Type B pancreatic cell (in vitro differentiated cells): ENCODE data around the gene TRAM2. TPM values are rescaled to one million over a fixed set of nuclear protein-coding genes. Genes with fewer than 3 reads are reported as not detected.

Source experiments
- DNase-seq: peaks from one replicate; pipeline ENCODE4 v3.0.0; 2021; ENCODE audit warnings: mixed read lengths; ENCODE audit not compliant: unreplicated experiment; ENCODE audit errors: extremely low spot score
- H3K27ac Mint-ChIP-seq: 2 replicates; pipeline ENCODE4 v1.8.0; 2021; ENCODE audit warnings: mild to moderate bottlenecking, mixed read lengths
- H3K27me3 Mint-ChIP-seq: 2 replicates; pipeline ENCODE4 v1.8.0; 2021; ENCODE audit warnings: mixed read lengths
- H3K36me3 Mint-ChIP-seq: 2 replicates; pipeline ENCODE4 v1.8.0; 2021; ENCODE audit warnings: mixed read lengths
- H3K4me1 Mint-ChIP-seq: one replicate; pipeline ENCODE4 v1.8.0; 2021; ENCODE audit warnings: mixed read lengths; ENCODE audit not compliant: unreplicated experiment
- H3K4me3 Mint-ChIP-seq: 2 replicates; pipeline ENCODE4 v1.8.0; 2021; ENCODE audit warnings: mild to moderate bottlenecking, mixed read lengths
- H3K9me3 Mint-ChIP-seq: 2 replicates; pipeline ENCODE4 v1.8.0; 2021; ENCODE audit warnings: mixed read lengths
- CTCF ChIP-seq: fragments of 200-600 bp; sonication (generic); conservative IDR thresholded peaks from 2 replicates; pipeline ENCODE4 v1.5.0; 2021; ENCODE audit warnings: antibody characterized with exemption, mild to moderate bottlenecking
- total RNA-seq: library from RNA; stranded (reverse); gene quantifications from 2 replicates; pipeline ENCODE4 v1.2.1, GENCODE V29; 2021; ENCODE audit warnings: low replicate concordance

The TRAM2 gene
- total RNA-seq, 1 donor from 2014 or later = 23.0 TPM

- H3K27ac Mint-ChIP-seq = peak overlapping the region; percentile 15
Measured at GRCh38 chr6:52522151-52522626, 54.7 kb downstream of the TRAM2 start.

GRCh38 chr6:52519618-52520017, 57.2 kb downstream of the TRAM2 start:
- Mint-ChIP-seq H3K36me3 (peaks cover 24% of the 10 kb centered on the region), H3K27ac (no peak overlapping the region), H3K9me3 (no peaks in the 10 kb centered on the region), H3K4me1 (peaks cover 39% of the 10 kb centered on the region), H3K4me3 (no peak overlapping the region), H3K27me3 (no peaks in the 10 kb centered on the region)
- no peak for DNase-seq
- no peak for TF ChIP-seq CTCF

More at GRCh38 chr6:52522151-52522626, 54.7 kb downstream of the TRAM2 start:
- peaks cover 11% of the 10 kb centered on the region for H3K36me3 Mint-ChIP-seq
- no peak for DNase-seq
- peaks cover 30% of the 10 kb centered on the region for H3K4me1 Mint-ChIP-seq
- no peaks in the 10 kb centered on the region for H3K27me3 Mint-ChIP-seq
- no peaks in the 10 kb centered on the region for H3K9me3 Mint-ChIP-seq
- TF ChIP-seq CTCF = no peak
- no peak overlapping the region for H3K4me3 Mint-ChIP-seq

DNA sequence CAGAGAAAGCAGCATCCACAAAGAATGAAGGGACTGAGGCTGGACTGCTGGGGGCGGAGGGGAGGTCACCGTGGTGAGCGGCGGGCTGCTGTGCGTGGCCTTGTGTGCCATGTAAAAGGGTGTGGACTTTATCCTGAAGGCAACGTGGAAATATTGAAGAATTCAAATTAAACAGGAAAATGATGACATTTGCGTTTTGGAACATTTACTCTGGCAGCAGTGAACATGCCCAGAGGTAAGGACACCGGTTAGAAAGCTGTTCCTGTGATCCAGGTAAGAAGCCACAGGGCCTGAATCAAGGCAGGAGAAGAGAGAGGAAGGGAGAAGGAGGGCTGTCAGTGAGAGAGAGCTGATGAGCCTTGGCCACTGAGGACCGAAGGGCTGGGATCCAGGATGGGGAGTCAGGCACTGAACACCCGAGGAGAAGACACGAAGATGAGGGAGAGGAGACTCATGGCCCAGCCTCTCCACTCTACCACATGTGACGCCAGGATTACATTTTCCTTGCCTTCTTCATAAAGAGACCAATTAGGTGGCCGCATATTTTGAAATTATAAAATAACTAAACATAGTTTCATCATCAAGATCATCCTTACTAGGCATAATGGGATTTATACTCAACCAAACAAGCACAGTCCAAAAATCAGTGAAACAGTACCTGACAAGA, 58.4 kb downstream of the TRAM2 start:
- Mint-ChIP-seq H3K4me1 (peaks cover 38% of the 10 kb centered on the region), H3K36me3 (peaks cover 31% of the 10 kb centered on the region), H3K9me3 (no peaks in the 10 kb centered on the region), H3K27me3 (no peaks in the 10 kb centered on the region), H3K27ac (peak overlapping the region; percentile 83), H3K4me3 (peak overlapping the region; percentile 65)
- no peak for TF ChIP-seq CTCF
- DNase-seq = no peak

DNA sequence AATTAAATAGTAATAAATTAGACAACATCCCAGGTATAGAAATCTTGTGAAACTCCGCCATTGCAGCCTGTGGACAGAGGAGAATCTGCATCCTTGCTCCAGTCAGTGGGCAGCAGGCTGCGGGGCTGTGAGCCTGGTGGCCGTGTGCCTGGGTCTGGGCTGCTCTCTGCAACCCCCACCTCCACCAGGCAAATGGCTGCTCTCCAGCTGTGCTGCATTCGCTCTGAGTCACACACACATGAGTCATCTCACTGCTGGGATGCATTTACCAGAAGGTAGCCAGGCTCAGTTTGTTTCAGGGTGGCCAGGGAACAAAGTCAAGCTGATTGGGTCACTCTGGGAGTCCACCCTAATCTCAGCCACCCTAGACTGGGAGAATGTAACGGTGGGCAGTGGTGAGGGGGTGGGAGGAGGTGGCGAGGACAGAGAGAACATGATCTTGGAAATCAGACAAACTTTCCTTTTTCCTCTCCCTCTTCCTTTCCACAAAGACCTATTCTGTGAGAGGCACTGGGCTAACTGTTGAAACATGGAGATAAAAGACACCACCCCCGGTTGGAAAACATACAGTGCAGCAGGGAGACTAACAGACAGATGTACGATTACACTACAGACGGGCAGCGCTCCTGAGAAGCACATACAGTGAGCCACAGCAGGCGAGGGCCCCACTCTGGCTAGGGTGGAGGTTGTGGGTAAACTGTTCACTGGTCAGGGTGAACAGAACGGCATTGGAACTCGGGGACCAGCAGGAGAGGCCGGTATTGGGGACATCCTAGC, 59.2 kb downstream of the TRAM2 start:
- no peak for DNase-seq
- H3K36me3 Mint-ChIP-seq = peaks cover 35% of the 10 kb centered on the region
- H3K4me1 Mint-ChIP-seq = peaks cover 35% of the 10 kb centered on the region
- H3K9me3 Mint-ChIP-seq = no peaks in the 10 kb centered on the region
- TF ChIP-seq CTCF = no peak
- H3K4me3 Mint-ChIP-seq = peak overlapping the region; percentile 65
- H3K27me3 Mint-ChIP-seq = no peaks in the 10 kb centered on the region
- H3K27ac Mint-ChIP-seq = peak overlapping the region; percentile 83

DNA sequence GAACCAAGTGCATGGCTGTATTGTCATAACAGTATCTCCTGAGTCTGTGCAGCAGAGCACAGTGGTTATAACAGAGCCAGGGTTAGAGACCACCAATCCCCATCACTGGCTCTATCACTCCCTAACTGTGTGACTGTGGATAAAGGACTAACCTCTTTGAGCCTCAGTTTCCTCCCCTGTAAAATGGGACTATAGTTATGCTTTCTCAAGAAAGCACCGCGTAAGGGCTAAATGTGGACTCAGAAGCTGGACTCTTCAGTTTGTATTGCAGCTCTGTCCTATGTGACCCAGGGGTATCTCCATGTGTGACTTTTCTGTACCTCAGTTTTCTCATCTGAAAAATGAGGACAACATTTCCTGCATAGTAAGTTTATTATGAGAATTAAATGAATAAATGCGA, 59.9 kb downstream of the TRAM2 start:
- Mint-ChIP-seq H3K4me1 (peaks cover 35% of the 10 kb centered on the region), H3K27me3 (no peaks in the 10 kb centered on the region), H3K4me3 (no peak overlapping the region), H3K9me3 (no peaks in the 10 kb centered on the region), H3K27ac (no peak overlapping the region), H3K36me3 (peaks cover 35% of the 10 kb centered on the region)
- no peak for TF ChIP-seq CTCF
- no peak for DNase-seq
